ENCODE data around the gene TOR4A. TPM values are rescaled to one million over a fixed set of nuclear protein-coding genes. Genes with fewer than 3 reads are reported as not detected.
A peak's percentile ranks its signal among the peaks of the same experiment; 100 is the strongest.

Gene TOR4A
- polyA plus RNA-seq, 2 donors = 1.5 to 4.3 TPM

GRCh38 chr9:137244486-137245449, 32.8 kb upstream of the TOR4A start:
- 44 to 61% methylated on average over 36 of the region's 36 CpGs for WGBS, 2 donors
- Histone ChIP-seq H3K4me3 (ENCODE audit: low read depth in 1 of 2, low read length in 2 of 2) (no peak overlapping the region), H3K36me3 (ENCODE audit: control insufficient read depth in 2 of 2, insufficient read depth in 2 of 2, low read length in 1 of 2) (peaks cover 0 to 18% of the 10 kb centered on the region in 2 donors), H3K4me1 (ENCODE audit: control insufficient read depth in 2 of 2, insufficient read depth in 2 of 2, low read length in 1 of 2) (peaks cover 0 to 28% of the 10 kb centered on the region in 2 donors), H3K27me3 (ENCODE audit: control insufficient read depth in 1 of 2, insufficient read depth in 2 of 2, low read length in 2 of 2) (no peaks in the 10 kb centered on the region), H3K27ac (ENCODE audit: low read depth in 2 of 2, low read length in 1 of 2) (peak overlapping the region in 1 of 2 donors; percentile 59), H3K9me3 (ENCODE audit: control insufficient read depth in 2 of 2, insufficient read depth in 1 of 2, low read depth in 1 of 2, low read length in 1 of 2) (no peaks in the 10 kb centered on the region)

DNA sequence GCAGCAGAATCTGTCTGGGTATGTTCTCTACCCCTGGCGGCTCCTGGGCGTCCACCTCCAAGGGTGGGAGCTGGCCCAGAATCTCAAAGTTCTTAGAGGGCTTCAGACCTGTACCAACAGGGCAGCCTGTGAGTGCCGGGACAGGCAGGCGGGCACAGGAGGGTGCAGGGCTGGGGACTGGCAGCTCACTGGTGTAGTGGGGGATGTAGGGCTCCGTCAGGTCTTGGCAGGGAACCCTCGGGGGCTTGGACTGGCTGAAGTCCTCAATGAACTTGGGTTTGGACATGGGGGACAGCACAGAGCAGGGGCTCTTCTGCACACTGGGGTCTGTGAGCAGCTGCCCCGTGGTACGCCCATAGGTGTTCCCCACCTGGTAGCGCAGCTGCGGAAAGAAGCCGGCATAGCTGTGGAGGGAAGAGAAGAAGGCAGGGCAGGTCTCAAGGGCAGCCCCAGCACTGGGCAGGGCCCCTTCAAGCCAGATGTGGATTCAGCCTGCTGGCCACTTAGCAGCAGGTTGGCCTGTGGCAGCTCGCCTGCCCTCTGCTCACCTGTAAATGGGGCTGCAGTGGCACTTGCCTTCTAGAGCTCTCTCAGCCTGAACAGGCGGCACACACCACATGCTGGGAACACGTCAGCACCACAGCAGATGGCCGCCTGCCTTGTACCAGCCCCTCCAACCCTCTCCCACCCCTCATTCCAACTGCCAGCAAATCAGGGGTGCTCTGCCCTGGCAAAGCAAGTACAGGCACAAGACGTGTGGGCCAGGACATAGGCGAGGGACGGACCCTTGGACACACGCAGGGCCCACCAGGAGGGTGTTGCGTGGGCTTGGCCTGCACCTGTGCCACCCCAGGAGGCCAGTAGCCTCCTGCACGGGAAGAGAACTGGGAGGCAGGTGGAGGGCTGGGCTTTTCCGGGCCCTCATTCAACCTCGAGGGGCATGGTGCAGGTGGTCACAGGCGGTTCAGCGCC, 31.8 kb upstream of the TOR4A start:
- Histone ChIP-seq H3K27ac (ENCODE audit: low read depth in 2 of 2, low read length in 1 of 2) (no peak overlapping the region), H3K4me3 (ENCODE audit: low read depth in 1 of 2, low read length in 2 of 2) (no peak overlapping the region), H3K27me3 (ENCODE audit: control insufficient read depth in 1 of 2, insufficient read depth in 2 of 2, low read length in 2 of 2) (no peaks in the 10 kb centered on the region), H3K36me3 (ENCODE audit: control insufficient read depth in 2 of 2, insufficient read depth in 2 of 2, low read length in 1 of 2) (peaks cover 0 to 18% of the 10 kb centered on the region in 2 donors), H3K9me3 (ENCODE audit: control insufficient read depth in 2 of 2, insufficient read depth in 1 of 2, low read depth in 1 of 2, low read length in 1 of 2) (no peaks in the 10 kb centered on the region), H3K4me1 (ENCODE audit: control insufficient read depth in 2 of 2, insufficient read depth in 2 of 2, low read length in 1 of 2) (peaks cover under 1 to 28% of the 10 kb centered on the region in 2 donors)
- WGBS, 2 donors = 80 to 84% methylated on average over 25 of the region's 25 CpGs

DNA sequence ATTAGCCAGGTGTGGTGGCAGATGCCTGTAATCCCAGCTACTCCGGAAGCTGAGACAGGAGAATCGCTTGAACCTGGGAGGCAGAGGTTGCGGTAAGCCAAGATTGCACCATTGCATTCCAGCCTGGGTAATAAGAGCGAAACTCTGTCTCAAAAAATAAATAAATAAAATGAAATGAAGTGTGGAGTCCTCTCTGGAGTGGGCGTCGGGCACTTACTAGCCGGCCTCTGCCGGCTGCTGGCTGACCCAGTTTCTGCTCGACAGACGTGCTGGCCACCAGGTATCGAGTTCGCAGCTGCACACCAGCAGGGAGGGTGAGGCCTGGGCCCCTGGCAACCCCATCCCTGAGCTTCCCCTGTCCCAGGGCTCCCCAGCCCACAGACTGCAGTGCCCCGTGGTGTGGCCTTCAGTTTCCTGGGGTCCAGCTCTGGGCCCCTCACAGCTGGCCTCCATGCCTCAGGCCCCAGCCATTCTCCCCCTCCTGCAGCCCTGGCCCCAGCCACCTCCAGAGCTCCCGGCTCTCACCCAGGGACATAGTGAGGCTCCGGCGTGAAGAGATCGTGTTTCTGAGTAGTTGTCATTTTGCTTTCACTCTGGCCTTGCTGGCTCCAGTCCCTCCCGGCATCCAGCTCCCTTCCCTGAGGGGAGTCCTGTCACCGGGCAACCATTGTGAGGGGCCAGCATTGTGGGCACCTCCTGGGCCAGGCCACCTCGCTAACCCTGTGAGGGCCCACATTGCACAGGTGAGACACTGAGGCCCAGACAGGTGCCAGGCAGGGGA, 30.2 kb upstream of the TOR4A start:
- no peak overlapping the region for H3K27ac ChIP-seq (ENCODE audit: low read depth in 2 of 2, low read length in 1 of 2)
- peaks cover 2 to 27% of the 10 kb centered on the region in 2 donors for H3K4me1 ChIP-seq (ENCODE audit: control insufficient read depth in 2 of 2, insufficient read depth in 2 of 2, low read length in 1 of 2)
- H3K36me3 ChIP-seq (ENCODE audit: control insufficient read depth in 2 of 2, insufficient read depth in 2 of 2, low read length in 1 of 2) = peaks cover 0 to 17% of the 10 kb centered on the region in 2 donors
- no peaks in the 10 kb centered on the region for H3K9me3 ChIP-seq (ENCODE audit: control insufficient read depth in 2 of 2, insufficient read depth in 1 of 2, low read depth in 1 of 2, low read length in 1 of 2)
- WGBS, 2 donors = 76 to 86% methylated on average over 20 of the region's 20 CpGs
- no peaks in the 10 kb centered on the region for H3K27me3 ChIP-seq (ENCODE audit: control insufficient read depth in 1 of 2, insufficient read depth in 2 of 2, low read length in 2 of 2)
- H3K4me3 ChIP-seq (ENCODE audit: low read depth in 1 of 2, low read length in 2 of 2) = no peak overlapping the region

- Histone ChIP-seq H3K9me3 (ENCODE audit: control insufficient read depth in 2 of 2, insufficient read depth in 1 of 2, low read depth in 1 of 2, low read length in 1 of 2) (no peaks in the 10 kb centered on the region), H3K4me1 (ENCODE audit: control insufficient read depth in 2 of 2, insufficient read depth in 2 of 2, low read length in 1 of 2) (peaks cover 2 to 21% of the 10 kb centered on the region in 2 donors), H3K27me3 (ENCODE audit: control insufficient read depth in 1 of 2, insufficient read depth in 2 of 2, low read length in 2 of 2) (no peaks in the 10 kb centered on the region), H3K27ac (ENCODE audit: low read depth in 2 of 2, low read length in 1 of 2) (no peak overlapping the region), H3K4me3 (ENCODE audit: low read depth in 1 of 2, low read length in 2 of 2) (no peak overlapping the region), H3K36me3 (ENCODE audit: control insufficient read depth in 2 of 2, insufficient read depth in 2 of 2, low read length in 1 of 2) (peaks cover 0 to 12% of the 10 kb centered on the region in 2 donors)
- WGBS, 2 donors = 76 to 95% methylated on average over 6 of the region's 6 CpGs
These were observed 29.7 kb upstream of the TOR4A start for GRCh38 chr9:137247916-137248175.

DNA sequence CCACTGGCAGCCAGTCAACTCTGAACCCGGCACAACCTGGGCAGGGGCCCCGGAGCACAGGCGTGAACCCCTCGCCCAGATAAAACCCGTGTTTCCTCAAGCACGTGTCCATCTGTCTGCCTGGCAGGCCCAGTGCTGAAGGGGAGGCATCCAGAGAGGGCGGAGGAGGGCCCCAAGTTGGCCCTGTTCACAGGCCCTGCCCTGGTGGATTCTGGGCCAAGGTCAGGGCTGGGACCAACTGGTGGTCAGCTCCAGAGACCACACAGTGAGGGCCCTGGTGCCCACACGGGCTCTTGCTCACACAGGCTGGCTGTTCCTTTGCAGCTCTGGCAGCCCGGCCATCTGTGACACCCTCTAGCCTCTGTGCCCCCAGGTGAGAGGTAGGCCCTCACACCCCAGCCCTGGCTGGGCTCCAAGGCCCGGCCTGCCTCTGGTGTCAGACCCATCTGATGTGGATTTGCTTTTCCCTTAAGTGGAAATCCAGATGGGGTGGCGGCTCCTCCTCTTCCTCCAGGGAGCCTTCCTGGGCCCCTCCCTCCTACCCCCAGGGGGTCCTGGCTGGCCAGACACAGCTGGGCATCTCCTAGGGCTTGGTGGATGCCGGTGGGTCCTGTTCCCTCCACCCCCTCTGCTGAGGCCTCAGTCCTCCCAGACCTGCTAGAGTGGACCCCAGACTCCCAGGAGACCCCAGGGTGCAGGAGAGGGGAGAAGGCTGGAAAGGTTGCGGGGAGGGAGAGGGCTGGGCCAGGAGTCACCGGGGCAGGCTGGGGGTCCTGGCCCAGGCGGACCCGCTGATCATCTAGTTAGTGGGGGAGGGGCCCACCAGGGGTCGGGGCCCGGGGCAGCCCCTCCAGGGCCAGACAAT, 27.0 kb upstream of the TOR4A start:
- Histone ChIP-seq H3K36me3 (ENCODE audit: control insufficient read depth in 2 of 2, insufficient read depth in 2 of 2, low read length in 1 of 2) (no peaks in the 10 kb centered on the region), H3K9me3 (ENCODE audit: control insufficient read depth in 2 of 2, insufficient read depth in 1 of 2, low read depth in 1 of 2, low read length in 1 of 2) (no peaks in the 10 kb centered on the region), H3K4me1 (ENCODE audit: control insufficient read depth in 2 of 2, insufficient read depth in 2 of 2, low read length in 1 of 2) (peaks cover 2 to 4% of the 10 kb centered on the region in 2 donors), H3K4me3 (ENCODE audit: low read depth in 1 of 2, low read length in 2 of 2) (no peak overlapping the region), H3K27me3 (ENCODE audit: control insufficient read depth in 1 of 2, insufficient read depth in 2 of 2, low read length in 2 of 2) (no peaks in the 10 kb centered on the region), H3K27ac (ENCODE audit: low read depth in 2 of 2, low read length in 1 of 2) (no peak overlapping the region)
- 59% methylated on average over 17 of the region's 18 CpGs for WGBS, 2 donors

DNA sequence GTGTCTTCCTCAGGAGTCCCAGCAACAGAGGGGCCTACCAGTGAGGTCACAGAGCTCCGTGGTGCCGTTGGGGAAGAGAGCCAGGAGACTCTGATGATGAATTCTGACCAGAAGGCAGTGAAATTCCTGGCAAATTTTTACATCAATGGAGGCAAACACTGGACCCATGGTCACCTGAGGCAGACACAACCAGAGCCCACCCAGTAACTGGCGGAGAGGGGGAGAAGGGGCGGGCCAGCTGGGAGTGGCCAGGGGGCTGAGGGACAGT, 26.4 kb upstream of the TOR4A start, which contains the start of gene STPG3:
Gene STPG3 (plus strand): TSS at position 93 of the 268 bp plus-strand sequence. CDS start 1 bp downstream, at position 94.
- WGBS, 2 donors = 62 to 73% methylated on average over 4 of the region's 4 CpGs
- no peaks in the 10 kb centered on the region for H3K36me3 ChIP-seq (ENCODE audit: control insufficient read depth in 2 of 2, insufficient read depth in 2 of 2, low read length in 1 of 2)
- H3K4me1 ChIP-seq (ENCODE audit: control insufficient read depth in 2 of 2, insufficient read depth in 2 of 2, low read length in 1 of 2) = peaks cover 2 to 8% of the 10 kb centered on the region in 2 donors

DNA sequence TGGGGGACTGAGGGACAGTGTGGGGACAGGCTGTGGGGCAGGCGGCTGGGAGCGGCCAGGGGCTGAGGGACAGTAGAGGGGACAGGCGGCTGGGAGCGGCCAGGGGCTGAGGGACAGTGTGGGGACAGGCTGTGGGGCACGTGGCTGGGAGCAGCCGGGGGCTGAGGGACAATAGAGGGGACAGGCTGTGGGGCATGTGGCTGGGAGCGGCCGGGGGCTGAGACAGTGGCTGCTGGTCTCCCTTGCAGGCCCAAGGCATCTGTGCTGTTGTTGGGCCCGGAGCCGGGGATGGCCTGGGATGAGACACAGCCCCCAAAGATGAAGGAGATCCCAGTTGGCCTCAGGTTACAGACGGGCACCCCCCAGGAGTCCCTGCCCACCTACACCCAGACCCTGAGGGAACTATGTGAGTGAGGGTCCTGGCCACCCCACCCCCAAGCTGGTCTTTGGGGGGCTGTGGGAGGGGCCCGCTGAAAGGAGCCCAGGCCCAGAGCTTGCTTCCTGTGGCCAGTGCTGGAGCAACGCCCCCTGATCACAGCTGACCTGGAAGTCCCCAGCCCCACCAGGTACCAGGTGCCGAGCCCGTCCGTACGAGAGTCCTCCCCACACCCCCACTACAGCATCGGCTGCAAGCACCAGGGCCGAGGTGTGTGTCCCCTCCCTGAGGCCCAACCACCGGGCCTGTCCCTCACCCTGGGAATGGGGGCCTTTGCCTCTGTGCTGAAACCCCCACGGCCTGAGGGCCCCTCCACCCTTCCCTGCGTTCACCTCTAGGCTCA, 25.8 kb upstream of the TOR4A start:
- Histone ChIP-seq H3K27me3 (ENCODE audit: control insufficient read depth in 1 of 2, insufficient read depth in 2 of 2, low read length in 2 of 2) (no peaks in the 10 kb centered on the region), H3K9me3 (ENCODE audit: control insufficient read depth in 2 of 2, insufficient read depth in 1 of 2, low read depth in 1 of 2, low read length in 1 of 2) (no peaks in the 10 kb centered on the region)
- WGBS, 2 donors = 86 to 88% methylated on average over 22 of the region's 22 CpGs

More for the DNA sequence above, 26.4 kb upstream of the TOR4A start, which contains the start of gene STPG3:
- Histone ChIP-seq H3K4me3 (ENCODE audit: low read depth in 1 of 2, low read length in 2 of 2) (no peak within 1 kb of the TSS), H3K9me3 (ENCODE audit: control insufficient read depth in 2 of 2, insufficient read depth in 1 of 2, low read depth in 1 of 2, low read length in 1 of 2) (no peaks in the 10 kb centered on the region), H3K27me3 (ENCODE audit: control insufficient read depth in 1 of 2, insufficient read depth in 2 of 2, low read length in 2 of 2) (no peaks in the 10 kb centered on the region), H3K27ac (ENCODE audit: low read depth in 2 of 2, low read length in 1 of 2) (no peak within 1 kb of the TSS)

More for the DNA sequence above, 25.8 kb upstream of the TOR4A start:
- Histone ChIP-seq H3K27ac (ENCODE audit: low read depth in 2 of 2, low read length in 1 of 2) (no peak overlapping the region), H3K4me1 (ENCODE audit: control insufficient read depth in 2 of 2, insufficient read depth in 2 of 2, low read length in 1 of 2) (peaks cover 2 to 13% of the 10 kb centered on the region in 2 donors), H3K4me3 (ENCODE audit: low read depth in 1 of 2, low read length in 2 of 2) (no peak overlapping the region), H3K36me3 (ENCODE audit: control insufficient read depth in 2 of 2, insufficient read depth in 2 of 2, low read length in 1 of 2) (peaks cover 0 to 5% of the 10 kb centered on the region in 2 donors)

Measured in esophagus (tissue), 2 donors.